Stimulated activated CD4-positive, alpha-beta T cell treated with anti-CD3 and anti-CD28 coated beads, Interleukin-15, amount 100 ng/mL, for 24 hours (primary cell): ENCODE measurements around the gene DYSF.
"Not testable (repeated sequence)": the region's sequence is repeated elsewhere in the genome, so short reads cannot be mapped to it uniquely, and the experiment has no call there.

Source experiments
- DNase-seq: peaks from one replicate; pipeline ENCODE4 v3.0.0-alpha.2; 2020

The DYSF gene

GRCh38 chr2:71473346-71474031, 20.1 kb downstream of the DYSF start:
- DNase-seq: no peak

- DNase-seq: no peak
Observed at GRCh38 chr2:71474116-71474743, 20.9 kb downstream of the DYSF start.

GRCh38 chr2:71474744-71475397, 21.5 kb downstream of the DYSF start:
- DNase-seq: no peak

GRCh38 chr2:71476495-71476894, 23.1 kb downstream of the DYSF start:
- no peak for DNase-seq

- no peak for DNase-seq
Observed at GRCh38 chr2:71477231-71477691, 23.9 kb downstream of the DYSF start.

GRCh38 chr2:71478806-71479205, 25.4 kb downstream of the DYSF start:
- DNase-seq: no peak

GRCh38 chr2:71479261-71479660, 25.9 kb downstream of the DYSF start:
- DNase-seq: no peak

- DNase-seq: no peak
Observed at GRCh38 chr2:71481111-71481510, 27.8 kb downstream of the DYSF start.

- no peak for DNase-seq
Observed at GRCh38 chr2:71482055-71482454, 28.7 kb downstream of the DYSF start.

GRCh38 chr2:71483246-71483645, 29.9 kb downstream of the DYSF start:
- no peak for DNase-seq

- no peak for DNase-seq
Observed at GRCh38 chr2:71484354-71484753, 31.0 kb downstream of the DYSF start.

- no peak for DNase-seq
Observed at GRCh38 chr2:71486881-71487640, 33.7 kb downstream of the DYSF start.

GRCh38 chr2:71491551-71491950, 38.2 kb downstream of the DYSF start:
- DNase-seq: not testable (repeated sequence)

- no peak for DNase-seq
Observed at GRCh38 chr2:71492112-71492511, 38.8 kb downstream of the DYSF start.

GRCh38 chr2:71494091-71494490, 40.7 kb downstream of the DYSF start:
- no peak for DNase-seq

- DNase-seq: no peak
Observed at GRCh38 chr2:71494523-71495155, 41.3 kb downstream of the DYSF start.

- DNase-seq: no peak
Observed at GRCh38 chr2:71496156-71496770, 42.9 kb downstream of the DYSF start.

- DNase-seq: no peak
Observed at GRCh38 chr2:71498261-71498701, 44.9 kb downstream of the DYSF start.

GRCh38 chr2:71499691-71500090, 46.3 kb downstream of the DYSF start:
- DNase-seq: no peak

- DNase-seq: no peak
Observed at GRCh38 chr2:71500426-71501079, 47.2 kb downstream of the DYSF start.

- DNase-seq: no peak
Observed at GRCh38 chr2:71502941-71503738, 49.8 kb downstream of the DYSF start.
